Upper lobe of left lung (tissue), 4 donors: ENCODE data around the gene DIAPH3.

Experiments
- CTCF ChIP-seq, 6 experiments: fragments of 450-650 bp in 4 of 6; fragments of 200-600 bp in 2 of 6; sonication (generic) in 2 of 6; IDR thresholded peaks; one replicate each; pipeline ENCODE4 v1.5.1; 2016 to 2019; ENCODE audit warnings: antibody characterized with exemption in 6 of 6
- EP300 ChIP-seq, 4 donors: sonication (generic); formaldehyde crosslinking; IDR thresholded peaks; one replicate each; pipeline ENCODE4 v1.5.1; 2017; ENCODE audit warnings: antibody characterized with exemption in 4 of 4, control low read depth in 2 of 4
- POLR2A ChIP-seq, 4 donors: fragments of 450-650 bp; IDR thresholded peaks; one replicate each; pipeline ENCODE4 v1.5.1; 2016 to 2017; ENCODE audit warnings: antibody characterized with exemption in 4 of 4, mild to moderate bottlenecking in 2 of 4
- POLR2AphosphoS5 ChIP-seq, 2 donors: sonication (generic); formaldehyde crosslinking; IDR thresholded peaks; one replicate each; pipeline ENCODE4 v1.5.1; 2017; ENCODE audit warnings: antibody characterized with exemption in 2 of 2

GRCh38 chr13:60047918-60048317 lies 115.8 kb downstream of the DIAPH3 start:
- TF ChIP-seq CTCF (IDR thresholded peaks at IDR 0.05) (no peak), POLR2AphosphoS5 (IDR thresholded peaks at IDR 0.05) (no peak), EP300 (IDR thresholded peaks at IDR 0.05) (no peak), POLR2A (IDR thresholded peaks at IDR 0.05) (no peak)
